BJ (cell line): ENCODE results near the gene ST7. TPM values are rescaled to one million over a fixed set of nuclear protein-coding genes. Genes with fewer than 3 reads are reported as not detected.

Experiments
- CTCF ChIA-PET: fragments of 350-600 bp; formaldehyde crosslinking; extraction: SDS; loops from one replicate; lab custom pipeline; 2021; ENCODE audit warnings: antibody characterized with exemption, inconsistent platforms; lab: Yijun Ruan, JAX
- POLR2A ChIA-PET: fragments of 300-600 bp; sonication (Branson Sonifier 250); formaldehyde crosslinking; extraction: SDS; loops from one replicate; lab custom pipeline; 2021; ENCODE audit warnings: antibody characterized with exemption; lab: Charles Lee
- DNase-seq: peaks from one replicate; pipeline ENCODE4 v3.0.0-alpha.2; 2011; ENCODE audit warnings: low read depth
- H3K27me3 ChIP-seq: 2 replicates; pipeline ENCODE4 v1.6.0; 2011; ENCODE audit warnings: low read length; ENCODE audit not compliant: control insufficient read depth, insufficient read depth
- H3K36me3 ChIP-seq: 2 replicates; pipeline ENCODE4 v1.5.1; 2011; ENCODE audit warnings: low read length; ENCODE audit not compliant: control insufficient read depth, insufficient read depth
- H3K4me3 ChIP-seq: 2 replicates; pipeline ENCODE4 v1.5.1; 2011; ENCODE audit warnings: low read depth, mild to moderate bottlenecking, control low read depth, low read length
- CTCF ChIP-seq: IDR thresholded peaks from 2 replicates; pipeline ENCODE4 v1.5.1; 2011; ENCODE audit warnings: low read depth, mild to moderate bottlenecking, control low read depth, inconsistent platforms, low read length, moderate library complexity; ENCODE audit not compliant: insufficient read depth
- polyA plus RNA-seq: library from polyadenylated mRNA; depleted of rRNA; stranded (reverse); fragments of >200 nt; gene quantifications from 2 replicates; pipeline ENCODE4 v1.2.3, GENCODE V29; 2011; rRNA removed
- small RNA-seq: library from RNA; depleted of rRNA; stranded (forward); fragments of <200 nt; gene quantifications from one replicate; pipeline ENCODE3, GENCODE V24; 2012; ENCODE audit warnings: low replicate concordance, low read depth; ENCODE audit not compliant: insufficient read length

ST7 gene
- polyA plus RNA-seq, 1 experiment, result 16.0 TPM

GRCh38 chr7:117277576-117277975 is 324.3 kb downstream of the ST7 start:
- ChIA-PET POLR2A (no interaction called here), CTCF (interaction anchor here (2.4 kb wide), 1 partner anchor 65 kb away, joined by 6 read pairs; no protein-coding TSS in a partner anchor)
- no peak for TF ChIP-seq CTCF
- Histone ChIP-seq H3K27me3 (no peaks in the 10 kb centered on the region), H3K4me3 (no peak overlapping the region), H3K36me3 (no peaks in the 10 kb centered on the region)
- no peak for DNase-seq

- H3K27me3 ChIP-seq, result no peaks in the 10 kb centered on the region
- no peak for DNase-seq
- no peak for TF ChIP-seq CTCF
- H3K36me3 ChIP-seq, result no peaks in the 10 kb centered on the region
- ChIA-PET CTCF (interaction anchor here (2.4 kb wide), 1 partner anchor 65 kb away, joined by 6 read pairs; no protein-coding TSS in a partner anchor), POLR2A (no interaction called here)
- no peak overlapping the region for H3K4me3 ChIP-seq
These were observed 324.7 kb downstream of the ST7 start for GRCh38 chr7:117278040-117278439.

DNA sequence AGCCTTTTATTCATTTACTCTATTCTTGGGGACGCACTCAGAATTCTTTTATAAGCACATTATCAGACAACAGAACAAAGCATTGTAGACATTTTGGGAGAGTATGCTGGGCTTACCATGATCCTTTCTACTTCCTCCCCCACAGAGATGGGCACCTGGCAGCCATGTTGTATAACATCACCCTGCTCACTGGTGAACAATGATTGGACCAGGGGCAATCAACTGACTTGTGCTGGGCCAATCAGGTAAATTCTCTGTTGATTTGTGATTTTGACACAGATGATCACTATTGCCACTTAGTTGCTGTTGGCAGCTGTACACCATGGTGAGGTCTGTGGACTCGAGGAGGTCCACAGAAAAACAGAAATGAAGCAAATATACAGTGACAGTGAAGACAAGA is 325.9 kb downstream of the ST7 start:
- no peak for TF ChIP-seq CTCF
- H3K4me3 ChIP-seq, result no peak overlapping the region
- DNase-seq, result no peak
- H3K27me3 ChIP-seq, result no peaks in the 10 kb centered on the region
- ChIA-PET POLR2A (no interaction called here), CTCF (interaction anchor here (1.5 kb wide), 1 partner anchor 20 kb away, joined by 3 read pairs; no protein-coding TSS in a partner anchor)
- no peaks in the 10 kb centered on the region for H3K36me3 ChIP-seq

Small RNAs within 50 kb of the gene (small RNA-seq; reads per million reads assigned to genes)
- gene AC002542.1 (not detected), gene MTCYBP6 (not detected), gene RF00019 (not detected), gene RF02179 (not detected), gene RF02180 (not detected), gene RF02181 (not detected), gene RF02183 (not detected), gene RF02184 (not detected), gene RF02185 (not detected), gene RF02188 (not detected), gene RNA5SP239 (not detected)

Other genes starting within 250 kb of the ST7 start
- 47.4 and 115 TPM in 2 replicates for gene CAPZA2, start 90.9 kb upstream of the ST7 start, polyA plus RNA-seq